Right atrium auricular region (tissue), 2 donors: ENCODE data around the gene MKS1. TPM values are rescaled to one million over a fixed set of nuclear protein-coding genes. Genes with fewer than 3 reads are reported as not detected.

Experiments
- DNase-seq: peaks from one replicate; pipeline ENCODE4 v3.0.0-alpha.2; 2019; ENCODE audit warnings: low spot score
- H3K27ac ChIP-seq, 2 donors: fragments of 200-600 bp; sonication (generic); 1 replicate in 1 of 2; 2 replicates in 1 of 2; pipeline ENCODE4 v1.5.1; 2016 to 2019
- H3K27me3 ChIP-seq, 2 donors: fragments of 200-600 bp; sonication (generic); one replicate each; pipeline versions ENCODE4 v1.5.1 to v1.6.0; 2017 to 2019
- H3K36me3 ChIP-seq: fragments of 200-600 bp; sonication (generic); one replicate; pipeline ENCODE4 v1.5.1; 2016
- H3K4me1 ChIP-seq, 2 donors: fragments of 200-600 bp; sonication (generic); one replicate each; pipeline versions ENCODE4 v1.5.1 to v1.6.0; 2017 to 2019
- H3K4me3 ChIP-seq, 2 donors: fragments of 200-600 bp; sonication (generic); 1 replicate in 1 of 2; 2 replicates in 1 of 2; pipeline ENCODE4 v1.5.1; 2017 to 2019; ENCODE audit warnings: mild to moderate bottlenecking in 1 of 2, moderate library complexity in 1 of 2
- H3K9me3 ChIP-seq, 2 donors: fragments of 200-600 bp; sonication (generic); one replicate each; pipeline ENCODE4 v1.5.1; 2019
- CTCF ChIP-seq, 2 donors: fragments of 200-600 bp; sonication (generic); IDR thresholded peaks; one replicate each; pipeline ENCODE4 v1.5.1; 2019; ENCODE audit warnings: antibody characterized with exemption in 2 of 2
- total RNA-seq, 2 donors: library from RNA; depleted of rRNA; stranded (reverse); fragments of >200 nt; gene quantifications; one replicate each; pipeline ENCODE4 v1.1.0, GENCODE V29; 2016

MKS1 gene
- total RNA-seq, 2 donors from 2014 or later: 4.8 to 6.4 TPM

- DNase-seq: no peak
- Histone ChIP-seq H3K4me1 (no peaks in the 10 kb centered on the region), H3K36me3 (no peaks in the 10 kb centered on the region), H3K4me3 (no peak overlapping the region), H3K27ac (no peak overlapping the region), H3K27me3 (no peaks in the 10 kb centered on the region), H3K9me3 (no peaks in the 10 kb centered on the region)
- TF ChIP-seq CTCF (IDR thresholded peaks at IDR 0.05): no peak
These were observed 23.4 kb downstream of the MKS1 start for GRCh38 chr17:58195518-58196123.

GRCh38 chr17:58193641-58194255 lies 25.3 kb downstream of the MKS1 start:
- no peak overlapping the region for H3K27ac ChIP-seq
- peaks cover 0 to 8% of the 10 kb centered on the region in 2 donors for H3K4me1 ChIP-seq
- H3K27me3 ChIP-seq: no peaks in the 10 kb centered on the region
- no peak overlapping the region for H3K4me3 ChIP-seq
- DNase-seq: no peak
- no peaks in the 10 kb centered on the region for H3K36me3 ChIP-seq
- no peak for TF ChIP-seq CTCF (IDR thresholded peaks at IDR 0.05)
- no peaks in the 10 kb centered on the region for H3K9me3 ChIP-seq

GRCh38 chr17:58192612-58193011 lies 26.4 kb downstream of the MKS1 start, which contains the start of gene EPX:
EPX (plus strand) TSS chr17:58192726; CDS start chr17:58192847, 121 bp downstream.
- DNase-seq: no peak
- Histone ChIP-seq H3K27ac (no peak within 1 kb of the TSS), H3K27me3 (no peaks in the 10 kb centered on the region), H3K9me3 (no peaks in the 10 kb centered on the region), H3K4me3 (no peak within 1 kb of the TSS), H3K4me1 (peaks cover 0 to 8% of the 10 kb centered on the region in 2 donors), H3K36me3 (no peaks in the 10 kb centered on the region)
- TF ChIP-seq CTCF (IDR thresholded peaks at IDR 0.05): no peak

- no peak for DNase-seq
- no peak overlapping the region for H3K4me3 ChIP-seq
- no peaks in the 10 kb centered on the region for H3K36me3 ChIP-seq
- TF ChIP-seq CTCF (IDR thresholded peaks at IDR 0.05): no peak
- H3K27ac ChIP-seq: no peak overlapping the region
- H3K4me1 ChIP-seq: peaks cover 0 to 8% of the 10 kb centered on the region in 2 donors
- H3K27me3 ChIP-seq: no peaks in the 10 kb centered on the region
- H3K9me3 ChIP-seq: no peaks in the 10 kb centered on the region
These were observed 27.7 kb downstream of the MKS1 start for GRCh38 chr17:58191241-58191896.

- Histone ChIP-seq H3K9me3 (no peaks in the 10 kb centered on the region), H3K4me1 (peaks cover 0 to 8% of the 10 kb centered on the region in 2 donors), H3K4me3 (no peak overlapping the region), H3K27ac (no peak overlapping the region), H3K27me3 (no peaks in the 10 kb centered on the region), H3K36me3 (no peaks in the 10 kb centered on the region)
- no peak for DNase-seq
- no peak for TF ChIP-seq CTCF (IDR thresholded peaks at IDR 0.05)
These were observed 29.5 kb downstream of the MKS1 start for GRCh38 chr17:58189436-58190146.
